Activated naive CD4-positive, alpha-beta T cell treated with anti-CD3 and anti-CD28 coated beads, Interleukin-2, amount 50 U/mL, for 16 hours (primary cell): ENCODE results near the gene MARCHF2.

Experiments
- DNase-seq: peaks from one replicate; pipeline ENCODE4 v3.0.0-alpha.2; 2020

The MARCHF2 gene

GRCh38 chr19:8482696-8483095 lies 69.6 kb downstream of the MARCHF2 start:
- no peak for DNase-seq

GRCh38 chr19:8483165-8483564 lies 70.1 kb downstream of the MARCHF2 start:
- no peak for DNase-seq

- no peak for DNase-seq
Measured at GRCh38 chr19:8484331-8484894, 71.3 kb downstream of the MARCHF2 start.

- DNase-seq = no peak
Measured at GRCh38 chr19:8485561-8486371, 72.7 kb downstream of the MARCHF2 start.

- DNase-seq = no peak
Measured at GRCh38 chr19:8486661-8487136, 73.6 kb downstream of the MARCHF2 start.

- peak; percentile 64 for DNase-seq
Measured at GRCh38 chr19:8487137-8487851, 74.2 kb downstream of the MARCHF2 start.

- no peak for DNase-seq
Measured at GRCh38 chr19:8488365-8488764, 75.3 kb downstream of the MARCHF2 start.
